LNCAP (cell line): ENCODE measurements around the gene ENTPD6.

Source experiments
- TF ChIP-seq, protein P1 (sequence below): fragments of 450-650 bp; IDR thresholded peaks from 2 replicates; pipeline ENCODE4 v1.5.1; 2017; ENCODE audit warnings: mild to moderate bottlenecking

ENTPD6 gene

DNA sequence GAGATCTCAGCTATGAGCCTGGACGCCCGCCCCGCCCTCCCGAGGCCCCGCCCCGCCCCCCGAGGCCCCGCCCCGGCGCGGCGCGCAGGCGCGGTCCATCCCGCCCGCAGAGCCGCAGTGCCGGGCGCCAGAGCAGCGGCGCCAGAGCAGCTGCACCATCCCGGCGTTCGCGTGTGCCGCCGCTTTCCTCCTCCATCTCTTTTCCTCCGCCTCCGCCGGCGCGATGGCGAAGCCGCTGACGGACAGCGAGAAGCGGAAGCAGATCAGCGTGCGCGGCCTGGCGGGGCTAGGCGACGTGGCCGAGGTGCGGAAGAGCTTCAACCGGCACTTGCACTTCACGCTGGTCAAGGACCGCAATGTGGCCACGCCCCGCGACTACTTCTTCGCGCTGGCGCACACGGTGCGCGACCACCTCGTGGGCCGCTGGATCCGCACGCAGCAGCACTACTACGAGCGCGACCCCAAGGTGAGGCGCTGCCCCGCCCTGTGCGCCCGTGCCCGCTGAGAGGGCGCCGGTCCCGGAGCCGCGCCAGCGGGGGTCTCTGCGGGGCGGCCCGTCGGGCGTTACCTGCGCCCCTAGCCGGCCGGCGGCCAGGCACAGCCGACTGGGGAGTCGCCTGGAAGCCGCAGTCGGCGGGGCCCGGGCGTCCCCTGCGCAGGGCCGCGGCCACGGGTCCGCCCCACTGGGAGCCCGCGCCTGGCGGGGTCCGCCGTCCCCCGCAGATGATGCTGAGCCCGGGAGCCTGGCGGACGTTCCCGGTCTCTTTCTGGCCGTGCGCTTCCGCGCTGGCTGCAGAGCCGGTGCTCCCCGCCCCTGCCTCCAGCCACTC is 52.7 kb downstream of the ENTPD6 start, which contains the start of gene PYGB:
TSS of gene PYGB (plus strand) at position 130 of the 830 bp plus-strand sequence. CDS start at position 224, 94 bp downstream.
- TF ChIP-seq, protein P1, sequence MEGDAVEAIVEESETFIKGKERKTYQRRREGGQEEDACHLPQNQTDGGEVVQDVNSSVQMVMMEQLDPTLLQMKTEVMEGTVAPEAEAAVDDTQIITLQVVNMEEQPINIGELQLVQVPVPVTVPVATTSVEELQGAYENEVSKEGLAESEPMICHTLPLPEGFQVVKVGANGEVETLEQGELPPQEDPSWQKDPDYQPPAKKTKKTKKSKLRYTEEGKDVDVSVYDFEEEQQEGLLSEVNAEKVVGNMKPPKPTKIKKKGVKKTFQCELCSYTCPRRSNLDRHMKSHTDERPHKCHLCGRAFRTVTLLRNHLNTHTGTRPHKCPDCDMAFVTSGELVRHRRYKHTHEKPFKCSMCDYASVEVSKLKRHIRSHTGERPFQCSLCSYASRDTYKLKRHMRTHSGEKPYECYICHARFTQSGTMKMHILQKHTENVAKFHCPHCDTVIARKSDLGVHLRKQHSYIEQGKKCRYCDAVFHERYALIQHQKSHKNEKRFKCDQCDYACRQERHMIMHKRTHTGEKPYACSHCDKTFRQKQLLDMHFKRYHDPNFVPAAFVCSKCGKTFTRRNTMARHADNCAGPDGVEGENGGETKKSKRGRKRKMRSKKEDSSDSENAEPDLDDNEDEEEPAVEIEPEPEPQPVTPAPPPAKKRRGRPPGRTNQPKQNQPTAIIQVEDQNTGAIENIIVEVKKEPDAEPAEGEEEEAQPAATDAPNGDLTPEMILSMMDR: no peak

- TF ChIP-seq, protein P1: no peak
Measured at GRCh38 chr20:25248786-25249172, 53.3 kb downstream of the ENTPD6 start.

DNA sequence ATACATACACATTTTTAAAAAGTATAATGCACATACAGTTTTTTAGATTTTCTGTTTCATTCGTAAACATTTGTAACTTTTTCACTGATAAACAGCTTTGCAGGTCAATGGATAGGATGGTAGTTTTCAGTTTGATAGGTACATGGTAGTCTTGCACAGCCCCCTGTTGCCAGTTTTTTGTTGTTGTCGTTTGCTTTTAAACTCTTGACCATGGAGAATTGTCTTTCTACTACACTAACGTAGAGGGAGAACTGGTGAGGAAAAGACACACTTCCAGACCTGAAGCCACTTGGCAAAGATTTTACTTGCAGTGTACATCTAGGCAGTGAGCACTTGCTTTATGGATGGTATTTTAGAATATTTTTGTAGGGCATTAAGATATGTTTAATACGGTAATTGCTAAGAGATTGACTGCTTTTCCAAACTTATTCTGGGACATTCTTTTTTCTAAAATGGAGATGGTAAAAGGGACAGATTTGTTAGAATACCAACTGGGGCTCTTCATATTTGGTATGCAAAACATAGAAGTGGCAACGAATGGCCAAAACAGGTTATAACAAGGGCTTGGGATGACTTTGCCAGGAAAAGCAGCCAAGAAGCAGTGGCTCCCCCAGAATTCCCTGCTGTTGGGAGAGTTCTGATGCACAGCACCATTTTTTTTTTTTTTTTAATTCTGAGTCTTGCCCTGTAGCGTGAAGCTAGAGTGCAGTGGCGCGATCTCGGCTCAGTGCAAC is 53.9 kb downstream of the ENTPD6 start:
- TF ChIP-seq, protein P1: no peak

GRCh38 chr20:25250508-25250907 is 55.0 kb downstream of the ENTPD6 start:
- TF ChIP-seq, protein P1: no peak

DNA sequence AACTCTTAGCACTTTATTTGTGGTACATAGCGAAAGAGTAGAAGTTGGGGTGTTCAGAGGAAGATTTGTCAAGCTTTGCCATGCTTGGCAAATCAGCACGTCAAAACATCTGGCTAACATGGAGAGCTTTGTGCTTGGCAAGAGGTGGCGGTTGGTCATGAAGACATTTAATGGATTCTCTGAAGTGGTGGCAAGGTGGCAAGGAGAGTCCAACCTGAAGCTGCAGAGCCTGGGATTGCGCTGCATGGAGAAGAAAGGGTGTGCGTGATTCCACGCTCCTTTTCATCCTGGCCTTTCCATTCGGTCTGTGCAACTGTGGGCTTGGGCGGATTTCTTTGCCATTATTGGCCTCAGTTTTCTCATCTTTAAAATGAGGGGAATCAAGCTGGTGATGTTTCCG is 55.5 kb downstream of the ENTPD6 start:
- TF ChIP-seq, protein P1: no peak

- TF ChIP-seq, protein P1: no peak
Measured at GRCh38 chr20:25251558-25251957, 56.0 kb downstream of the ENTPD6 start.

DNA sequence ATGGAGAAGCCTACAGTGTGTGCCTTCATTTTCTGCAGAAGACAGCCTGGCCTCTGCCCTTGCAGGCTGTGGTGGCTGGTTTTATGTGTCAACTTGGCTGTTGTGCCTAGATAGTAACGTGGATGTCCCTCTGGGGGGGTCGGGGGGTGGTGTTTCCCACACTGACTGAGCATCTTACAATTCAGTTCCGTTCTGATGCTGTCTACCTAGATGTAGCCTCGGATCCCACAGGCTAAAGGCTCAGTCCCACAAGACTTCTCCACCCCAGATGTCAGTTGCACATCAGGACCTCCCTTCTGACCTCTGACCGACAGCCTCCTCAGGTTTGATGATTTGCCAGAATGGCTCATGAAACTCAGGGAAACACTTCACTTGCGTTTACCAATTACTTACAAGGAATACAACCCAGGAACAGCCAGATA is 56.7 kb downstream of the ENTPD6 start:
- TF ChIP-seq, protein P1: no peak
